ENCODE results near the gene MTR.

- no peak for TF ChIP-seq CTCF (IDR thresholded peaks at IDR 0.05; ENCODE audit: insufficient read depth, low read length, poor library complexity, severe bottlenecking)
- TF ChIP-seq EZH2phosphoT487 (conservative IDR thresholded peaks at IDR 0.05; ENCODE audit: low read length): no peak
Observed at GRCh38 chr1:236800623-236801022, 5.5 kb downstream of the MTR start.

Measured in SU-DHL-6 (cell line).